Measurements from ENCODE around the gene ADAR.
"Not testable (repeated sequence)": the region's sequence is repeated elsewhere in the genome, so short reads cannot be mapped to it uniquely, and the experiment has no call there.

The ADAR gene

GRCh38 chr1:154607609-154608396 is at the start of gene ADAR:
Gene ADAR (minus strand): TSS chr1:154608186. CDS start chr1:154608006, 180 bp downstream.
- peak; percentile 9 for TF ChIP-seq CTCF (IDR thresholded peaks at IDR 0.05; ENCODE audit: control extremely low read depth, extremely low read depth, low read depth, missing control alignments)
- CTCF ChIA-PET: interaction anchor here (0.8 to 3.1 kb wide), 6 partner anchors 10 to 48 kb away, joined by 3 to 13 read pairs (median 3); no protein-coding TSS in a partner anchor
- DNase-seq (ENCODE audit: extremely low spot score): peak; percentile 90
- POLR2A ChIA-PET: no interaction called here

GRCh38 chr1:154657556-154657955 is 49.6 kb upstream of the ADAR start:
- DNase-seq (ENCODE audit: extremely low spot score): no peak
- CTCF ChIA-PET: interaction anchor here (0.7 to 3.3 kb wide), 5 partner anchors 8 to 286 kb away, joined by 3 to 15 read pairs (median 3); no protein-coding TSS in a partner anchor
- TF ChIP-seq CTCF (IDR thresholded peaks at IDR 0.05; ENCODE audit: control extremely low read depth, extremely low read depth, low read depth, missing control alignments): no peak
- POLR2A ChIA-PET: no interaction called here

- DNase-seq (ENCODE audit: extremely low spot score): no peak
- CTCF ChIA-PET: no interaction called here
- POLR2A ChIA-PET: no interaction called here
These were observed 44.9 kb upstream of the ADAR start for GRCh38 chr1:154652893-154653292.

GRCh38 chr1:154644724-154645123 is 36.7 kb upstream of the ADAR start:
- CTCF ChIA-PET, POLR2A ChIA-PET: not testable (repeated sequence)

More at GRCh38 chr1:154652893-154653292, 44.9 kb upstream of the ADAR start:
- TF ChIP-seq CTCF (IDR thresholded peaks at IDR 0.05; ENCODE audit: control extremely low read depth, extremely low read depth, low read depth, missing control alignments): no peak

GRCh38 chr1:154641534-154641933 is 33.5 kb upstream of the ADAR start:
- DNase-seq (ENCODE audit: extremely low spot score): no peak
- no peak for TF ChIP-seq CTCF (IDR thresholded peaks at IDR 0.05; ENCODE audit: control extremely low read depth, extremely low read depth, low read depth, missing control alignments)
- ChIA-PET POLR2A (no interaction called here), CTCF (interaction anchor here (2.3 kb wide), 1 partner anchor 27 kb away, joined by 8 read pairs; no protein-coding TSS in a partner anchor)

More at GRCh38 chr1:154644724-154645123, 36.7 kb upstream of the ADAR start:
- not testable (repeated sequence) for DNase-seq (ENCODE audit: extremely low spot score)

GRCh38 chr1:154639876-154640275 is 31.9 kb upstream of the ADAR start:
- DNase-seq (ENCODE audit: extremely low spot score): no peak
- no peak for TF ChIP-seq CTCF (IDR thresholded peaks at IDR 0.05; ENCODE audit: control extremely low read depth, extremely low read depth, low read depth, missing control alignments)
- ChIA-PET POLR2A (no interaction called here), CTCF (no interaction called here)

GRCh38 chr1:154635171-154635570 is 27.2 kb upstream of the ADAR start:
- POLR2A ChIA-PET: no interaction called here
- no peak for TF ChIP-seq CTCF (IDR thresholded peaks at IDR 0.05; ENCODE audit: control extremely low read depth, extremely low read depth, low read depth, missing control alignments)

More at GRCh38 chr1:154635171-154635570, 27.2 kb upstream of the ADAR start:
- DNase-seq (ENCODE audit: extremely low spot score): no peak
- CTCF ChIA-PET: interaction anchor here (2.1 kb wide), 1 partner anchor 34 kb away, joined by 5 read pairs; no protein-coding TSS in a partner anchor

Data from GM10248 (cell line).